Measurements from ENCODE around the gene COL4A3. TPM values are rescaled to one million over a fixed set of nuclear protein-coding genes. Genes with fewer than 3 reads are reported as not detected.

The COL4A3 gene
- total RNA-seq, 1 experiment from 2014 or later: 0.15 TPM

GRCh38 chr2:227205701-227206100, 41.3 kb downstream of the COL4A3 start:
- Histone ChIP-seq H2BK5ac (ENCODE audit: insufficient read length, low read length) (no peak overlapping the region), H3K18ac (ENCODE audit: insufficient read length, low read depth, low read length) (no peak overlapping the region), H3K23ac (ENCODE audit: insufficient read length, low read depth, low read length) (no peak overlapping the region), H3K27me3 (ENCODE audit: insufficient read depth, low read length) (peaks cover 13% of the 10 kb centered on the region; the same call in 1 of the 2 replicates), H3K79me2 (ENCODE audit: insufficient read depth, low read length) (no peaks in the 10 kb centered on the region), H4K20me1 (ENCODE audit: control insufficient read depth, insufficient read depth, insufficient read length) (no peaks in the 10 kb centered on the region), H2BK12ac (ENCODE audit: insufficient read length, low read depth, low read length) (no peak overlapping the region), H3K4me1 (ENCODE audit: insufficient read depth, low read length) (peaks cover 3% of the 10 kb centered on the region; the same call in 1 of the 2 replicates), H4K8ac (replicated peaks; ENCODE audit: insufficient read length, low read depth, low read length) (no peak overlapping the region), H2AFZ (ENCODE audit: low read length) (no peak overlapping the region), H3K27ac (ENCODE audit: insufficient read length, low read depth, low read length) (no peak overlapping the region), H3K9ac (ENCODE audit: extremely low read depth, insufficient read length, low read length) (no peak overlapping the region), H2AK5ac (ENCODE audit: insufficient read length, low read length) (no peak overlapping the region), H3K4ac (ENCODE audit: low read depth, low read length) (no peak overlapping the region), H3K9me3 (ENCODE audit: control insufficient read depth, low read depth, low read length) (no peaks in the 10 kb centered on the region), H3K56ac (ENCODE audit: insufficient read length, low read depth, low read length) (no peak overlapping the region), H2BK20ac (ENCODE audit: low read depth, low read length, poor library complexity, severe bottlenecking) (no peak overlapping the region), H3K79me1 (ENCODE audit: insufficient read depth, low read depth, low read length, poor library complexity, severe bottlenecking) (no peaks in the 10 kb centered on the region), H2BK120ac (ENCODE audit: low read depth, low read length, poor library complexity, severe bottlenecking) (no peak overlapping the region), H3K14ac (ENCODE audit: insufficient read depth, low read length) (no peak overlapping the region), H3K23me2 (ENCODE audit: insufficient read length, low read depth, low read length, poor library complexity, severe bottlenecking) (no peaks in the 10 kb centered on the region), H3T11ph (ENCODE audit: low read length) (no peak overlapping the region), H4K91ac (ENCODE audit: insufficient read length, low read depth, low read length) (no peak overlapping the region), H2BK15ac (ENCODE audit: low read depth, low read length) (no peak overlapping the region), H3K4me2 (ENCODE audit: insufficient read depth, insufficient read length, low read length) (no peak overlapping the region), H4K5ac (ENCODE audit: insufficient read length, low read depth, low read length) (no peak overlapping the region)
- H3K9me3 Mint-ChIP-seq: peaks cover 0 to 6% of the 10 kb centered on the region in 2 experiments; a peak in 2 of 5 replicates
- DNase-seq: no peak
- H3K4me3 Mint-ChIP-seq: no peak overlapping the region
- H3K27me3 Mint-ChIP-seq (ENCODE audit: low read depth): peaks cover 57% of the 10 kb centered on the region
- peaks cover 30% of the 10 kb centered on the region in 2 experiments for H3K4me1 Mint-ChIP-seq
- WGBS (ENCODE audit: extremely low coverage, insufficient read length, low lambda C conversion rate): 100% methylated on average over 1 of the region's 4 CpGs
- H3K36me3 Mint-ChIP-seq (ENCODE audit: insufficient read depth in 1 of 3, low read depth in 3 of 3): peaks cover 0 to 2% (median 0%) of the 10 kb centered on the region in 3 experiments; a peak in 1 of 7 replicates
- no peak overlapping the region for H3K27ac Mint-ChIP-seq
- TF ChIP-seq, protein P1, sequence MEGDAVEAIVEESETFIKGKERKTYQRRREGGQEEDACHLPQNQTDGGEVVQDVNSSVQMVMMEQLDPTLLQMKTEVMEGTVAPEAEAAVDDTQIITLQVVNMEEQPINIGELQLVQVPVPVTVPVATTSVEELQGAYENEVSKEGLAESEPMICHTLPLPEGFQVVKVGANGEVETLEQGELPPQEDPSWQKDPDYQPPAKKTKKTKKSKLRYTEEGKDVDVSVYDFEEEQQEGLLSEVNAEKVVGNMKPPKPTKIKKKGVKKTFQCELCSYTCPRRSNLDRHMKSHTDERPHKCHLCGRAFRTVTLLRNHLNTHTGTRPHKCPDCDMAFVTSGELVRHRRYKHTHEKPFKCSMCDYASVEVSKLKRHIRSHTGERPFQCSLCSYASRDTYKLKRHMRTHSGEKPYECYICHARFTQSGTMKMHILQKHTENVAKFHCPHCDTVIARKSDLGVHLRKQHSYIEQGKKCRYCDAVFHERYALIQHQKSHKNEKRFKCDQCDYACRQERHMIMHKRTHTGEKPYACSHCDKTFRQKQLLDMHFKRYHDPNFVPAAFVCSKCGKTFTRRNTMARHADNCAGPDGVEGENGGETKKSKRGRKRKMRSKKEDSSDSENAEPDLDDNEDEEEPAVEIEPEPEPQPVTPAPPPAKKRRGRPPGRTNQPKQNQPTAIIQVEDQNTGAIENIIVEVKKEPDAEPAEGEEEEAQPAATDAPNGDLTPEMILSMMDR (conservative IDR thresholded peaks at IDR 0.05): no peak
